ENCODE measurements around the gene S100PBP. TPM values are rescaled to one million over a fixed set of nuclear protein-coding genes. Genes with fewer than 3 reads are reported as not detected.

S100PBP gene
- total RNA-seq, 1 donor from 2014 or later = 26.6 TPM

- no peak for DNase-seq (ENCODE audit: low read depth)
- TF ChIP-seq CTCF (conservative IDR thresholded peaks at IDR 0.05; ENCODE audit: low read depth, low read length) = no peak
- H3K4me3 ChIP-seq (ENCODE audit: low read depth, low read length) = no peak overlapping the region
These were observed 45.7 kb upstream of the S100PBP start for GRCh38 chr1:32771561-32772280.

DNA sequence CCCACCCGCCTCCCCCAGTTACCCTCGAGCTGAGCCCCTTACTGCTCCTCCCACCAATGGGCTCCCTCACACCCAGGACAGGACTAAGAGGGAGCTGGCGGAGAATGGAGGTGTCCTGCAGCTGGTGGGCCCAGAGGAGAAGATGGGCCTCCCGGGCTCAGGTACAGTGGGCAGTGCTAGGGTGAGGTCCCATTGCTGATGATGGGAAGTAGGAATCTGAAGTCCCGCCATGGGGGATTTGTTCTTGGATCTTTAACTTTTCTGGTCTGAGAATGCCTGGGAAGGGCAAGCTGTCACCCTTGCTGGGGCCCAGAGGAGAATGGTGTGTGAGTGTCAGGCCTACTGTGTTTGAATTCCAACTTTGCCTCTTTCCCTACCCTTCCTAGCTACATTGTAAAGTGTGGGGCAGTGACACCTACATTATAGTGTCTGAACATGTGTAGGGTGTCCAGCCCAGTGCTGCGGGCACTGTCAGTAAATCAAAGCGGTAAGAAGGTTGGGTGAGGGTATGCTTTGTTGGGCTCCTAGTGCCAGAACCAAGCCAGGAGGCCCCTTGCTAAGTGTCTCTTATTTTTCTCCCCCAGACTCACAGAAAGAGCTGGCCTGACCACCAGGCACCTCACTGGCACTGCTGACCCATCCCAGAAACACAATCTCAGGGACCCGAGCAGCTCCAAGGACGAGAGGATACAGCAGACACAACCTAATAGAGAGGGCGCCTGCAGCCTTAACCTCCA is 45.0 kb upstream of the S100PBP start:
- TF ChIP-seq CTCF (conservative IDR thresholded peaks at IDR 0.05; ENCODE audit: low read depth, low read length) = no peak
- no peak overlapping the region for H3K4me3 ChIP-seq (ENCODE audit: low read depth, low read length)
- DNase-seq (ENCODE audit: low read depth) = no peak

DNA sequence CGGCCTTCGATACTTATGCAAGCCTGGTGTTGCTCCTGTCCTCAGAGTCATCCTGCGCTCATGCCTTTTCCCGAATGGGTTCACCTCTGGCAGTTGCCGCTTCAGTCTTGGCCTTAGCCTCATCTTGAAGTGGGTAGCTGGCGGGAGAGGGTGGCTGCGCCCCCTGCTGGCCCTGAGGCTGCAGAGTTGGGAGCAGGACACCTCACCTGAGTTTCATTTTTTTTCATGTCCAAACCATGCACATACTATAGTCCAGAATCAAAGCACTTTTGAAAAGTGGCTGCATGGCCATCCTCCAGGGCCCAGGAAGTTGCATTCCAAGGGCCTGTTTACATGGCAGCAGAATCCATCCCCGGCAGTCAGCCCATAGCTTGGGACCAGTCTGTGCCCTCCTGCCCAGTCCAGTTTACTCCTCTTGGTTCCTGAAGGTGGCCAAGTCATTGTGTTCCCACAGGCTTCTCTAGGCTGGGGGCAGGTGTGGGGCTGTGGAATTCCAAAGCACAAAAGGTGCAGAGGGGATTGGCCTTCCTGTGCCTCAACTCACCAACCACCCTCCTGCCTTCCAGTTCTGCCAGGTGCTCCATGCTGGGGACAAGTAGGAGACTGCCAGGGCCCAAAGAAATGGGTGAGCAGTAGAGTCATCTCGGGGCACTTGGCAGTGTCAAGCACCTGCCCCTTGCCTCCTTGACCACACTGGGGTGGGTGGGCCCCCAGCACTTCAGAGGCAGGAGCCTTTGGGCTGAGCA is 44.3 kb upstream of the S100PBP start:
- H3K4me3 ChIP-seq (ENCODE audit: low read depth, low read length) = no peak overlapping the region
- TF ChIP-seq CTCF (conservative IDR thresholded peaks at IDR 0.05; ENCODE audit: low read depth, low read length) = peak; percentile 94
- no peak for DNase-seq (ENCODE audit: low read depth)

- no peak for DNase-seq (ENCODE audit: low read depth)
- H3K4me3 ChIP-seq (ENCODE audit: low read depth, low read length) = no peak overlapping the region
- no peak for TF ChIP-seq CTCF (conservative IDR thresholded peaks at IDR 0.05; ENCODE audit: low read depth, low read length)
These were observed 43.5 kb upstream of the S100PBP start for GRCh38 chr1:32773764-32774463.

GRCh38 chr1:32774464-32774808 is 43.0 kb upstream of the S100PBP start:
- H3K4me3 ChIP-seq (ENCODE audit: low read depth, low read length) = no peak overlapping the region
- DNase-seq (ENCODE audit: low read depth) = no peak
- TF ChIP-seq CTCF (conservative IDR thresholded peaks at IDR 0.05; ENCODE audit: low read depth, low read length) = no peak

DNA sequence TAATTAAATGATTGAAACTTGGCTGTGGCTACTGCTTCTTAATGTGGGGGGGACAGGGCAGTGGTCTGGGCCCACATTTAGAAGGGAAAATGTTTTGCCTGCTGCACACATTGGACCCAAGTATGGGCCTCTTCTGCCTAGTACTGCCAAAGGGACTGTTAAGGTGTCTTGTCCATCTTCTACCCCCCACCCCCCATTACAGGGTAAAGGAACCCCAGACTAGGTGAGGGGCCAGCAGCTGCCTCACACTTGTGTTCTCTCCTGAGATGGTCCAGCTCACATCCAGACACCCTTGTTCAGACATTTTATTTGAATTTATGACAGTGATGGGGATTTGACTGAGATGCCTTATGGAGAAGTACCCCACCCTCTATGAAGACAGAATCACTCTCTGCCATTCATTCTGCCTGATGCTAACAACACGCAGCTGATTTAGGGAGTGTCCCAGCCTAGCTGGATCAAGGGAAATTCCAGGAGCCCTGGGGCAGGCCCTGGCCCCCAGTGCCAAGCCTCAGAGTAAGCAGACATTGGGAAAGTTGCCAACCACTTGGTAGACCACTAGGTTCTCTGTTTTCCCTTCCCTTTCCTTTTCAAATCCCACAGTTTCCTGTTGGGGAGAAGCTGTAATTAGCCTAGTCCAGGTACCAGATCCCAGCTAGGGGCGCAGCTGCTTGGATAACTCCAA is 42.4 kb upstream of the S100PBP start:
- no peak for DNase-seq (ENCODE audit: low read depth)

More for the DNA sequence above, 42.4 kb upstream of the S100PBP start:
- TF ChIP-seq CTCF (conservative IDR thresholded peaks at IDR 0.05; ENCODE audit: low read depth, low read length) = no peak
- no peak overlapping the region for H3K4me3 ChIP-seq (ENCODE audit: low read depth, low read length)

Data from epithelial cell of proximal tubule (primary cell).